G401.6 (cell line): Measurements from ENCODE around the gene GLYATL3.
"Not testable (repeated sequence)": the region's sequence is repeated elsewhere in the genome, so short reads cannot be mapped to it uniquely, and the experiment has no call there.

Experiments
- FAIRE-seq: peaks from 2 replicates; lab custom pipeline; 2012; peaks lifted over from hg19 to GRCh38; lab: Jason Lieb, UNC

The GLYATL3 gene

DNA sequence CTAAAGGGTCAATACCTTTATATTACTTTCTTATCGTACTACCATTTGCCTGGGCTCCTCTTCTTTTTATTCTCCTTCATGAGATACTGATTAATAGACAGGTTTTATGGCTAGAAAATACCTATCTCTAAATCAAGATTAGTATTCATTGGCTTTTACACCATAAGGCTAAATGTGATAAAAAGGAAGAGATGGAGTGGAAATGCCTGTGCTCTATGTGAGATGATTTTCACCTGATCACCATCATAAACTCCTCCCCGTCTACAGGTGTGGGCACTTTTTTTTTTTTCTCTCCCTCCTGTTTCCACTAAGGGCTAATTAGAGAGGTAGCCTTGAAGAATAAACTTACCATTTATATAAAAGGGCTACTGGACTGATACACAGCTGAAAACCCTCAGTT, at the start of gene GLYATL3:
Gene GLYATL3 (plus strand): TSS at position 301 of the 400 bp plus-strand sequence. CDS start 12,068 bp downstream, outside the sequence.
- no peak for FAIRE-seq

- peak; percentile 80 for FAIRE-seq
These were observed 46.5 kb upstream of the GLYATL3 start for GRCh38 chr6:49453221-49453620.

DNA sequence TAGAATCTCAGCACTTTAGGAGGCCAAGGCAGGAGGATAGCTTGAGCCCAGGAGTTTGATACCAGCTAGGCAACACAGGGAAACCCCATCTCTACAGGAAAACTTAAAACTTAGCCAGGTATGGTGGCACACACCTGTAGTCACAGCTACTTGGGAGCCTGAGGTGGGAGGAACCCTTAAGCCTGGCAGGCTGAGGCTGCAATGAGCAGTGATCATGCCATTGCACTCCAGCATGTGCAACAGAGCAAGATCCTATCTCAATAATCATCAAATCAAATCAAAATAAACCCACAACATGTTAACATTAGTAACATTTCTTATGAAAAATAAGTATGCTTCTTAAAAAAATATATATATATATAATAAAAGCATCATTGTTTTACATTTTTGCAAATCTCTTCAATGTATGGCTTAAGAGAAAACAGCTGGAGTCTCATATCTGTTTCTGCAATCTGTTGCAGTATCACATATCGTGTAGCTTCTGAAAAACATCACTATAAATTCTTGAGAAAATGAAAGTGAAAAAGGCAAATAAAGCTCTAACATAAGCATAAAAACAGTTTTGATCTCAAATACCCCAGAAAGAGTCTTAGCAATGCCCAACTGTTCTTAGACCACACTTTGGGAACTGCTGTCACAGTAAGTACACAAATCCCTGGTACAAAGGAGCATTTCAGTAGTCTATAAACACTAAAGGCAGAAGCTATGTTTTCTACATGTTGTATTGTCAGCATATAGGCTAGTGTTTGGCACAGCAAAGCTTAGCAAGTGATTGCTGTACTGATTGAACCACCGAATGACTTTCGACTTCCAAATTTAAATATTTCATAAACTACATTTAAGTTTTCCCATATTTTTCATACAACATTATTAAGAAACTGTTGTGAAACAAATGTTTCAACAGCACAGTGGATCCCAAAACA, 44.7 kb upstream of the GLYATL3 start:
- FAIRE-seq, result no peak

DNA sequence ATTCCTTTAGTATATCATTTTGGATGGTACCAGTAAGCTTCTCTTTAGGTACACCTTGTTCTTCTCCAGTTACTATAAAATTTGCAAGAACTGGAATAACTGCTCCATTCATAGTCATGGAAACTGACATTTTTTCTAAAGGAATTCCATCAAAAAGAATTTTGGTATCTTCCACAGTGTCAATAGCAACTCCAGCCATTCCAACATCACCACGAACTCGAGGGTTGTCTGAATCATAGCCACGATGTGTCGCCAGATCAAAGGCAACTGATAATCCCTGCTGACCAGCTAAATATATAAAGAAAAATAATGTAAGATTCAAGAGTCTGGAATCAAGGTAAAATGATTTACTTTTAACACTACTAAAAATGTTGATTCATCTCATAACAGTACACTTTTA, 42.0 kb upstream of the GLYATL3 start:
- no peak for FAIRE-seq

DNA sequence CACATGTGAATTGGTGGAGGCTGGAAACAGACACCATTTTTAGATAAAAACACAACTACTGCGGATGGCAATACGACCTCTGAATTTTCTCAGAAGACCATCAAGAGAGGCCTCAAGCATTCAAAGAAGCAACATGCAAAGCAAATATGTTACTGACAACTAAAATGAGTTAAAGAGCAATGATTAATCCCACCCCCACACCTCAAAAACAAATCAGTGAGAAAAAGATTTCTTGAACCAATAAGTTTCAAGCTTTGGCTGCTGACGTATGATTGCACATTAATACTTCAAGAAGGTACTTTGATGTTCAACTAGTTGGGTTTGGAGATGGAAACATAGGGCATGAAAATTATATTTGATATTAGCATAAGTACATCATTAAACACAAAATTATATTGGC, 37.7 kb upstream of the GLYATL3 start:
- FAIRE-seq, result no peak

- no peak for FAIRE-seq
These were observed 37.2 kb upstream of the GLYATL3 start for GRCh38 chr6:49462599-49462926.

DNA sequence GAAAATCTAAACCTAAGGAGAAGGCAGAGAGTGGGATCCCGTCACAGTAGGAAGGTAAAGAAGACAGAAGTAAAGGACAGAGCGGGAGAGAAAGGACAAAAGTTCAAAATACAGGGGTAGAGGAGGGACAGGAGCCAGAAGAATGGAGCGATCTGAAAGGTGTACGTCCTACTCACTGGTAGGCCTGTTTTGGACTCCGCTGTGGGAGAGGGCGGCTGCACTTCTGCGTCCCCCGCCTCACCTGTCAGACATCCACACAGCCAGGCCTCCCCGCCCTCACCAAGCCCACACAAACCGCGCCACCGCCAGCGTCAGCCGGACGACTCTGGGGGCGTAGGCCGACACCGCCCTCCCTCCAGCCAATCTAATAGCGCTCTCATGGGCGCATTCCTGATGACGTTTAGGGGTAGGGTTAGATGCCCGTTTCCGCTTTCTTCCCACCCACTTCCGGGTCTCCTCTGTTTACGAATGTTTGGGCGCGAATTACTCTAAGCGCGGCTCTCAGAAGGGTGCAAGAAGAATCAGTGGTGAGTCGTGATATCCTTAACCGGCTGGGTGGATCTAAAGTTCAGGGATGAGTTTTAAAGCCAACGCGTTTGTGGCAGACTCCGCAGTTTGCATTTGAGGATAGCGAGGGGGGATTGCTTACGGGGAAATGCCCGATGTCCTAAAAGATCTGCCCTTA, 36.7 kb upstream of the GLYATL3 start, which contains the start of the genes CENPQ and MMUT:
Gene CENPQ (plus strand): TSS at position 444 of the 685 bp plus-strand sequence. CDS start 6,807 bp downstream, outside the sequence.
Gene MMUT (minus strand): TSS at position 327 of the 685 bp plus-strand sequence. CDS start 3,787 bp downstream, outside the sequence.
- FAIRE-seq, result peak; percentile 94

- FAIRE-seq, result no peak
These were observed 36.1 kb upstream of the GLYATL3 start for GRCh38 chr6:49463612-49463967.

DNA sequence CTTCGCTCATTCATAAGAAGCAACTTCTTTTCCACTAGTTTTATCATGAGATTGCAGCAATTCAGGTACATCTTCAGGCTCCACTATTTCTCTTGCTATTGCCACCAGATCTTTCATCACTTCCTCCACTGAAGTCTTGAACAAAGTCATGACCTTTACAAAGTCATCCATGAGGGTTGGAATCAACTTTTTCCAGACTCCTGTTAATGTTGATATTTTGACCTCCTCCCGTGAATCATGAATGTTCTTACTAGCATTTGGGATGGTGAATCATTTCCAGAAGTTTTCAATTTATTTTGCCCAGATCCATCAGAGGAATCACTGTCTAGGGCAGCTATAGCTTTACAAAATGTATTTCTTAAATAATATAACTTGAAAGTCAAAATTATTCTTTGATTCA, 35.0 kb upstream of the GLYATL3 start:
- FAIRE-seq, result no peak

DNA sequence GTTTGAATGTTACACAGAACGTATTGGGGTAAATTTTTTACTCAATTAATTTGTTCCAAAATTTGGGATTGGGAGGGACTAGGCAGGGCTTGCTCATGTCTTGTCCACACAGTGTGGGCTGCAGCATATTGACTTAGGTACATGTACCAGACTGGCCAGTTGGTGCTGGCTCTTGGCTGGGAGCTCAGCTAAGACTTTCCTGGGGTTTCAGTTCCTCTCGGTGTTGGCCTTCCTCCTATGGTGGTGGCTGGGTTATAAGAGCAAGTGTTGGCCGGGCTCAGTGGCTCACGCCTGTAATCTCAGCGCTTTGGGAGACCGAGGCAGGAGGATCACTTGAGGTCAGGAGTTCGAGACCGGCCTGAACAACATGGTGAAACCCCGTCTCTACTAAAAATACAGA, 31.7 kb upstream of the GLYATL3 start:
- FAIRE-seq, result no peak

DNA sequence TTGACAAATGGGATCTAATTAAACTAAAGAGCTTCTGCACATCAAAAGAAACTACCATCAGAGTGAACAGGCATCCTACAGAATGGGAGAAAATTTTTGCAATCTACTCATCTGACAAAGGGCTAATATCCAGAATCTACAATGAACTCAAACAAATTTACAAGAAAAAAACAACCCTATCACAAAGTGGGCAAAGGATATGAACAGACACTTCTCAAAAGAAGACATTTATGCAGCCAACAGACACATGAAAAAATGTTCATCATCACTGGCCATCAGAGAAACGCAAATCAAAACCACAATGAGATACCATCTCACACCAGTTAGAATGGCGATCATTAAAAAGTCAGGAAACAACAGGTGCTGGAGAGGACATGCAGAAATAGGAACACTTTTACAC, 23.2 kb upstream of the GLYATL3 start:
- FAIRE-seq, result not testable (repeated sequence)

DNA sequence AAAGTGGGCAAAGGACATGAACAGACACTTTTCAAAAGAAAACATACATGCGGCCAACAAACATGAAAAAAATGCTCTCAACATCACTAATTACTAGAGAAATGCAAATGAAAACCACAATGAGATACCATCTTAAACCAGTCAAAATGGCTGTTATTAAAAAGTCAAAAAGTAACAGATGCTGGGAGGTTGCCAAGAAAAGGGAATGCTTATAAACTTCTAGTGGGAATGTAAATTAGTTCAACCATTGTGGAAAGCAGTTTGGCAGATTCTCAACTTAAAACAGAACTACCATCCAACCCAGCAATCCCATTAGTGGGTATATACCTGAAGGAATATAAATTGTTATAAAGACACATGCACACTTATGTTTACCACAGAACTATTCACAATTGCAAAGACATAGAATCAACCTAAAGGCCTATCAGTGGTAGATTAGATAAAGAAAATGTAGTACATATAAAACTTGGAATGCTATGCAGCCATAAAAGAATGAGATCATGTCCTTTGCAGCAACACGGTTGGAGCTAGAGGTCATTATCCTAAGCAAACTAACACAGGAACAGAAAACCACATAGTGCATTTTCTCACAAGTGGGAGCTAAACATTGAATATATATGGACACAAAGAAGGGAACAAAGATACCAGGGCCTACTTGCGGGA, 20.3 kb upstream of the GLYATL3 start:
- FAIRE-seq, result no peak

- FAIRE-seq, result not testable (repeated sequence)
These were observed 17.9 kb upstream of the GLYATL3 start for GRCh38 chr6:49481846-49482245.

GRCh38 chr6:49483380-49483779, 16.3 kb upstream of the GLYATL3 start:
- FAIRE-seq, result not testable (repeated sequence)

- FAIRE-seq, result no peak
These were observed 9.1 kb upstream of the GLYATL3 start for GRCh38 chr6:49490633-49491032.

DNA sequence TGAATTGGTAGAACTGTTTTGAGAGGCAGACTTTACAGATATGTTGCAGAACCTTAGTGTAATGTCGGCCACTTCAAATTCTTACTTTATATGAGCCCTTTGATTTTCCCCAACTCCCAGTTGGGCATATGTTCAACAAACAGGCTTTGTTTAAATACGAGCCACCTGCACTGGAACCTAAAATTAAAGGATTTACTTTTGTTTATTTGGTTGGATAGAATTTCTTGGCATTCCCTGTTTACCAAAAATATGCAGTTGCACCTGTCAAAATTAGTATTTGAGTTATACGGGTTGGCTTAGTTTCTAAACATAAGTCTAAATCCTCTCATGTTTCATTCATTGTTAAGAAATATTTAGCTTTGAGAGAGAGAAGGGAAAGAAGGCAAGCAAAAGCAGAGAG, 2.4 kb upstream of the GLYATL3 start:
- no peak for FAIRE-seq

DNA sequence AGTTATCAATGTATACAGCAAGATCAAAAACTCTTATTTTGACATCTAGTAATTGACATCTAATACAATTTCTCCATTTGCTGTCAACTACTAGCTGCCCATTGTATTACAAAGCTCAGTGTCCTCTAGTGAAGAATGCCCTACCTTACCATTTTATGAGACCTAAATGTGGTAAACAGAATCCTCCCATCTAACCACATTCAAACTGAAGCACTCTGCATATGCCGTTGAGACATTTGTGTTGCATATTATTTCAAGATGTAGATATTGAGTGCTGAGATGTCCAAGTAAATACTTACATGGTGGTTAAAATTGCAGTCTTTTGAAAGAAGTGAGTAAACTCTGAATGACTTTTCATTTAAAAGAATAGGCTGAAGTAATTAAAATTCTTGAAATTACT, 597 bp upstream of the GLYATL3 start:
- no peak for FAIRE-seq

DNA sequence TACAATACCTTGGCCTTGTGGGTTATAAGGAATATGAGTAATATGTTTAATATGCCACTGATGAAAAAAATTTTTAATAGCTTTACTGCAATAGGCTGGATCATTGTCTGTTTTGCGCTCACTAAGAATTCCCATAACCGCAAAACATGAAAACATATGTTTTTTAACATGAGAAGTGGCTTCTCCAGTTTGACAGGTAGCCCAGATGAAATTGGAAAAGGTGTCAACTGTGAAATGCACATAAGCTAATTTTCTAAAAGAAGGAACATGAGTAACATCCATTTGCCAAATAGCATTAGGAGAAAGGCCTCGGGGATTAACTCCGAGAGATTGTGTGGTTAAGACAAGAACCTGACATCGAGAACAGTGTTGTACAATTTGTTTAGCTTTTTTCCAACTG, 4.9 kb downstream of the GLYATL3 start:
- FAIRE-seq, result no peak

- no peak for FAIRE-seq
These were observed 6.9 kb downstream of the GLYATL3 start for GRCh38 chr6:49506569-49507111.

GRCh38 chr6:49509342-49509741, 9.6 kb downstream of the GLYATL3 start:
- no peak for FAIRE-seq

DNA sequence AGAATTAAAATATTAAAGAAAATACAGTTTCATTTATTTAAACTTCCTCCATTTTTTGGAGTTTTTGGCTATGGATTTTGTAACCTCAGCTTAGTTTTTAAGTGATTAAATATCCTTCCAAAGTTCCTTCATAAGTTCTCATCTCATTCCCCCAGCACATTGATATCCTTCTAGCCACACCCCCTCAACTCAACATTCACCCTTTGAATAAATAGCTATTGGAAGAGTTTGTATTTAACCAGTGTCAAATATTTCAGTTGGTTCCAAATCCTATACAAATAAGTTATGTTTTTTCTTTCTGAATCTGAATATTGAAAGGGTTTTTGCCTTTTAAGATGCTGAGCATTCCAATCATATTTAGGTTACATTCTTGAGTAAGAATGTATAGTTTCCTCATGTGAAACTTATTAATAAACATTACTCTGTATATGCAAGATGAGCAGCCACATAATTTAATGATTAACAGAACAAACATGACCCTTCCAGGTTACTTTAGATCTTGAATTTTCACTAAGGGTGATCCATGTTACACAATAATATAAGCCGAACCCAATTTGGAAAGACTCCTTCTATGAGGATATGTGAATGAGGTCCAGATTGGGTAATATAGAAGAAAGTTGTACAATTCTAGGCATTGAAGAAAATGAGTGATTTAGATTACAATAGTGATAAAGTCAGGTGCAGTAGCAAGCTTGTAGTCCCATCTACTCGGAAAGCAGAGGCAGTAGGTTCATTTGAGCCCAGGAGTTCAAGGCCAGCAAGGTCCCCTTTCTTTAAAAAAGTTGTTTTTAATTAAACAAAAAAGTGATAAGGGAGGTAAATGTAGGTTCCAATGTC, 13.6 kb downstream of the GLYATL3 start:
- no peak for FAIRE-seq
